Hepatocyte (in vitro differentiated cells): Measurements from ENCODE around the gene FBXO15. TPM values are rescaled to one million over a fixed set of nuclear protein-coding genes. Genes with fewer than 3 reads are reported as not detected.

ENCODE experiments used
- DNase-seq: peaks from one replicate; pipeline ENCODE4 v3.0.0-alpha.2; 2016; ENCODE audit warnings: low spot score
- H2AFZ ChIP-seq: fragments of 200-600 bp; sonication (generic); 2 replicates; pipeline ENCODE4 v1.6.0; 2016; ENCODE audit warnings: antibody characterized with exemption, mild to moderate bottlenecking
- H3K27ac ChIP-seq: fragments of 200-600 bp; sonication (generic); 2 replicates; pipeline ENCODE4 v1.5.1; 2016; ENCODE audit warnings: mild to moderate bottlenecking
- H3K27me3 ChIP-seq: fragments of 200-600 bp; sonication (generic); 2 replicates; pipeline ENCODE4 v1.6.1; 2016
- H3K36me3 ChIP-seq: fragments of 200-600 bp; sonication (generic); replicated peaks from 2 replicates; pipeline ENCODE4 v1.5.1; 2016; ENCODE audit warnings: low read depth; ENCODE audit not compliant: insufficient read depth
- H3K4me1 ChIP-seq: fragments of 200-600 bp; sonication (generic); 2 replicates; pipeline ENCODE4 v1.5.1; 2016; ENCODE audit warnings: mild to moderate bottlenecking, moderate library complexity; ENCODE audit not compliant: insufficient read depth
- H3K4me2 ChIP-seq: fragments of 200-600 bp; sonication (generic); 2 replicates; pipeline ENCODE4 v1.6.0; 2016
- H3K4me3 ChIP-seq: fragments of 200-600 bp; sonication (generic); 2 replicates; pipeline ENCODE4 v1.5.1; 2016; ENCODE audit warnings: mild to moderate bottlenecking
- H3K79me2 ChIP-seq: fragments of 200-600 bp; sonication (generic); 2 replicates; pipeline ENCODE4 v1.6.0; 2017; ENCODE audit warnings: mild to moderate bottlenecking
- H3K9me2 ChIP-seq: fragments of 200-600 bp; sonication (generic); replicated peaks from 2 replicates; pipeline ENCODE4 v1.6.0; 2017; ENCODE audit warnings: mild to moderate bottlenecking; ENCODE audit not compliant: insufficient read depth
- H3K9me3 ChIP-seq: fragments of 200-600 bp; sonication (generic); 2 replicates; pipeline ENCODE4 v1.5.1; 2016; ENCODE audit warnings: low read depth, mild to moderate bottlenecking
- H4K20me1 ChIP-seq: fragments of 200-600 bp; sonication (generic); 2 replicates; pipeline ENCODE4 v1.6.0; 2016; ENCODE audit warnings: mild to moderate bottlenecking; ENCODE audit not compliant: insufficient read depth, poor library complexity, severe bottlenecking
- CTCF ChIP-seq: fragments of 200-600 bp; sonication (generic); IDR thresholded peaks from 2 replicates; pipeline ENCODE4 v1.5.1; 2016; ENCODE audit warnings: antibody characterized with exemption, mild to moderate bottlenecking; ENCODE audit not compliant: poor library complexity
- EZH2 ChIP-seq: fragments of 200-600 bp; sonication (generic); IDR thresholded peaks from 2 replicates; pipeline ENCODE4 v1.6.1; 2016; ENCODE audit warnings: antibody characterized with exemption, mild to moderate bottlenecking, borderline replicate concordance
- EZH2phosphoT487 ChIP-seq: fragments of 200-600 bp; sonication (generic); IDR thresholded peaks from one replicate; pipeline ENCODE4 v1.6.1; 2018; ENCODE audit warnings: antibody characterized with exemption, mild to moderate bottlenecking, low read depth, moderate library complexity; ENCODE audit not compliant: unreplicated experiment, severe bottlenecking
- WGBS: methylation state at CpG from one replicate; pipeline ENCODE4 v1.1.6; 2016; ENCODE audit warnings: low lambda C conversion rate; ENCODE audit errors: missing lambda C conversion rate; 5-methylcytosine and 5-hydroxymethylcytosine counted together
- polyA plus RNA-seq: library from polyadenylated mRNA; unstranded; fragments of >200 nt; fragmentation: Nextera tagmentation; extraction: Ambion mirVana; gene quantifications from 2 replicates; pipeline ENCODE4 v1.2.1, GENCODE V29; 2016
- total RNA-seq: library from RNA; depleted of rRNA; stranded (reverse); fragments of >200 nt; gene quantifications from 2 replicates; pipeline ENCODE4 v1.2.3, GENCODE V29; 2014

The FBXO15 gene
- total and polyA plus RNA-seq, 2 experiments from 2014 or later = 0.69 to 0.93 TPM

GRCh38 chr18:74178884-74179283 is 31.2 kb upstream of the FBXO15 start:
- TF ChIP-seq EZH2 = no peak
- TF ChIP-seq CTCF = no peak
- TF ChIP-seq EZH2phosphoT487 = no peak
- Histone ChIP-seq H4K20me1 (no peaks in the 10 kb centered on the region), H3K27me3 (no peaks in the 10 kb centered on the region), H3K9me2 (no peaks in the 10 kb centered on the region), H2AFZ (no peak overlapping the region), H3K4me1 (no peaks in the 10 kb centered on the region), H3K36me3 (no peaks in the 10 kb centered on the region), H3K9me3 (no peaks in the 10 kb centered on the region), H3K27ac (no peak overlapping the region), H3K79me2 (no peaks in the 10 kb centered on the region), H3K4me3 (no peak overlapping the region), H3K4me2 (no peak overlapping the region)
- 71% methylated on average over 1 of the region's 1 CpG for WGBS
- no peak for DNase-seq

GRCh38 chr18:74175658-74176057 is 28.0 kb upstream of the FBXO15 start:
- Histone ChIP-seq H3K27ac (no peak overlapping the region), H3K4me1 (no peaks in the 10 kb centered on the region), H3K36me3 (no peaks in the 10 kb centered on the region), H2AFZ (no peak overlapping the region), H3K9me2 (no peaks in the 10 kb centered on the region), H3K9me3 (no peaks in the 10 kb centered on the region), H3K4me3 (no peak overlapping the region), H4K20me1 (no peaks in the 10 kb centered on the region), H3K27me3 (peaks cover 5% of the 10 kb centered on the region), H3K4me2 (no peak overlapping the region), H3K79me2 (no peaks in the 10 kb centered on the region)
- WGBS = 57% methylated on average over 6 of the region's 6 CpGs
- no peak for TF ChIP-seq EZH2phosphoT487
- no peak for TF ChIP-seq CTCF
- no peak for TF ChIP-seq EZH2
- DNase-seq = no peak

GRCh38 chr18:74173434-74173750 is 25.8 kb upstream of the FBXO15 start:
- no peak overlapping the region for H3K27ac ChIP-seq
- H3K9me2 ChIP-seq = no peaks in the 10 kb centered on the region
- no peaks in the 10 kb centered on the region for H4K20me1 ChIP-seq
- no peaks in the 10 kb centered on the region for H3K9me3 ChIP-seq
- WGBS = over 99% methylated on average over 10 of the region's 11 CpGs
- no peaks in the 10 kb centered on the region for H3K79me2 ChIP-seq
- DNase-seq = no peak
- no peaks in the 10 kb centered on the region for H3K4me1 ChIP-seq
- no peak overlapping the region for H2AFZ ChIP-seq
- H3K4me2 ChIP-seq = no peak overlapping the region
- peaks cover 19% of the 10 kb centered on the region for H3K27me3 ChIP-seq
- no peaks in the 10 kb centered on the region for H3K36me3 ChIP-seq
- no peak for TF ChIP-seq CTCF
- no peak for TF ChIP-seq EZH2
- no peak for TF ChIP-seq EZH2phosphoT487
- no peak overlapping the region for H3K4me3 ChIP-seq
